Dedifferentiated amniotic fluid mesenchymal stem cell (primary cell): Measurements from ENCODE around the gene ELAC2.

Experiments used
- DNase-seq: peaks from one replicate; pipeline ENCODE4 v3.0.0-alpha.2; 2016; ENCODE audit errors: extremely low spot score

Gene ELAC2

DNA sequence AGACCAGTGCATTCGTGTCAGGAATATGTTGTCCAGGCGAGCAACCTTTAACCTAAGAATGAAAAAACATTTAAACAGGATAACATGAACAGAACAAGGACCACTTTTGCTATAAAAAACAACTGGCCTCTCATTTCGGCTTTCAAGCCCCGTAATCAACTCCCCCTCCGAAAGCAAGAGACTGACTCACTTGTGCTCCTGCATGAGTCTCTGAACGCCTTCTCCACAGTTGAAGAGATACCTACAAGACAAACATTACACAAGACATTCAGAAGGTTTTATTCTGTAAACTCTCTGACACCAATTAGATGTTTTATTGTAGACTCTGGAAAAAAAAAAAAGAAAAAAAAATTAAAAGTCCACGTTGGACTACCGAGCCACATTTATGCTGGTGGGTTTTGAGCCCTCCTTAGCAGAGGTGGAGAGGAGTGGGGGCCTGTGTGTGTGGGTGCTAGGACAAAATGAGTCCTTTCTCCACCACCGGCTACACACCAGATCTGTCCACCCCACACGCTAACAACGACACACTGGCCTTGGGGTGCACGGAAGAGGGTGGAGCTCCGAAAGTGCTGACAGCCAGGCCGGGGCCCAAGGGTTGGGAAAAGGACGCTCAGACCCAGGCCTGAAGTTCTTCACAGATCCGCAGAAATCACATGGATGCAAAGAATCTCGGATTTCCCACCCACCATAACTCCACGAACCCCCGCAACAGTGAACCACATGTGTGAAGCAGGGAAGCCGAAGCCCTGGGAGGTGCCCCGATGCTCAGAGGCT, 759 bp downstream of the ELAC2 start:
- DNase-seq: peak; percentile 15

DNA sequence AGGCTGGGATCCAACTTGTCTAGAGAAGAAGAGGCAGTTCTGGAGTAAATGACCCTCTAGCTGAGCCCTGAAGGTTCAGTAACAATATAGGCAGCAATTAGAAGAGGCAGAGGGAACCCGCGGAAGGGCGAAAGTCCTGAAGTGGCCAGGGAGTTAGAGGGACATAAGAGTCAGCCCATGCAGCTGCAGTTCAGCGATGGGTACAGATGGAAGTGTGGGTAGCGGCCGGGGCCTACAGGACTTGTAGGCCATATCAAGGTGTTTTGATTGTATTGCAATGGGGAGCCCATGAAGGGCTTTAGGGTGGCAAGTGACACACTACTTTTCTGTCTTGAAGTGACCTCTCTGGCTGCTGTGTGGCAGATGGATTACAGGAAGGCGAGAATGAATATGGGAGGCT, 3.0 kb downstream of the ELAC2 start:
- no peak for DNase-seq

DNA sequence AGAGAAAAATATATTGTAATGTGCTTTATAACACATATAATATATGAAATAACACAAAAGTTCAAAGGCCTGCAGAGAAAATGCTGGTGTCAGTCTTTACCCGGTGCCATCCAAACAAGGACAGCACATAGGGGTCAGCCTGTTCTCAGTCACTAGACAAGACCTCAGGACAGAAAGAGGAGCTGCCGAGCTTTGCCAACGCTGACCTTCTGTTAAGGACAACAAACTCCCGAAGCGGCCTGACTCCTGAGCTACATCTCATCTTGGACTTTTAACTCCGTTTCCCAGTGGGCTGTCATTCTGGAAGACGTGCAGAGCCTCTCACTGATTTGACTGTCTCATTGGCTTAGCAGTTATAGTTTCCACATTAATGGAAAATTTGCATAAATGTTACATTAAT, 6.9 kb downstream of the ELAC2 start:
- DNase-seq: no peak

DNA sequence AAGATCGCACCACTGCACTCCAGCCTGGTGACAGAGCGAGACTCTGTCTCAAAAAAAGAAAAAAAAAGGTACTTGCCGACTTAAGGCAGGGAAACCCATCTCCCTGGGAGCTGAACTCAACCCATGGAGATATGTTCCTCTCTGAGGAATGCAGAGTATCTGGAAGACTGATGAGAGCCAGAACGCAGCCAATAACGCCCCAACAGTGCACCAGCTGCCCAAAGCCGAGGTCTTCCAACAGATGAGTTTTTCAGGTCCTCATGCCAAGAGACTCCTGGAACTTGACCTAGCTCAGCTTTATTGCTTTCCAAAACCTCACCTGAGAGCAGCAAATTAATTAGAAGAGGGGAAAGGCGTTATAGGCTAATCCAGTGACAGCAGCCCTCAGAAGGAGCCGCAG, 9.4 kb downstream of the ELAC2 start:
- DNase-seq: no peak

- no peak for DNase-seq
Measured at GRCh38 chr17:13005530-13005929, 12.3 kb downstream of the ELAC2 start.

DNA sequence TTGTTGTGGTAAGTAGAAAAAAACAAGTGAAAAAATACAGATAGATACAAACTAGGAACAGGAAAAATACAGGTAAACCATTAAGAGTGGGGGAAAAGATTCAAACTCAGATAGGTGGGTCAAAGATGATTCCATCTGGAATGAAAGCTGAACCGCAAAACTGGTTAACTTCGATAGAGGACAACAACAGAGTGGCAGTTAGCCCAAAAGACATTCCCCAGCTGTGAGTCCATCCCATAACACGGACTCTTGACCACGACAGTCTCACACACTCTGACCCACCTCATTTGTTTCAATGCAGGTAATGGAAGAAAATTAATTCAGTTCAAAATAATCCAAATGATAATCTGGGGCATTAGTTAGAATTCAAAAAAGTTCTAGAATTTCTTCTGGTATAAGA, 13.5 kb downstream of the ELAC2 start:
- no peak for DNase-seq

DNA sequence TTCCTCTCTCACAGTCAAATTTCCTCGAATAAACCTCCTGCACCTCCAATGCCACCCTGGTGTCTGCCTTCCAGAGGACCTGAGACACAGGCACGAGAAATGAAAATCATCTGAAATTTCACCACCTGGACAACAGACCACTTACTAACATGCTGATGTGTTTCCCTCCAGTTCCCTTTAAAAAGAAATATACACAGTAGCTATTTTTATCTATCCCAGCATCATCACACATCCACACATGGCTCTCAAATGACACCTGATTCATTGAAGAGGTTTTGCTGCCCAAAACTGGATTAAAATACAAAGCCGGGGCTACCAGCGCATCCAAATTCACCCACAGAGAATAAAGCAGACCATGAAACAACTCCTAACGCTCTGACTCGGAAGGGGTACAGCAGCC, 13.9 kb downstream of the ELAC2 start:
- no peak for DNase-seq

GRCh38 chr17:13003454-13003851, 14.4 kb downstream of the ELAC2 start:
- DNase-seq: no peak

- DNase-seq: peak; percentile 62
Measured at GRCh38 chr17:13002761-13003453, 14.9 kb downstream of the ELAC2 start.

DNA sequence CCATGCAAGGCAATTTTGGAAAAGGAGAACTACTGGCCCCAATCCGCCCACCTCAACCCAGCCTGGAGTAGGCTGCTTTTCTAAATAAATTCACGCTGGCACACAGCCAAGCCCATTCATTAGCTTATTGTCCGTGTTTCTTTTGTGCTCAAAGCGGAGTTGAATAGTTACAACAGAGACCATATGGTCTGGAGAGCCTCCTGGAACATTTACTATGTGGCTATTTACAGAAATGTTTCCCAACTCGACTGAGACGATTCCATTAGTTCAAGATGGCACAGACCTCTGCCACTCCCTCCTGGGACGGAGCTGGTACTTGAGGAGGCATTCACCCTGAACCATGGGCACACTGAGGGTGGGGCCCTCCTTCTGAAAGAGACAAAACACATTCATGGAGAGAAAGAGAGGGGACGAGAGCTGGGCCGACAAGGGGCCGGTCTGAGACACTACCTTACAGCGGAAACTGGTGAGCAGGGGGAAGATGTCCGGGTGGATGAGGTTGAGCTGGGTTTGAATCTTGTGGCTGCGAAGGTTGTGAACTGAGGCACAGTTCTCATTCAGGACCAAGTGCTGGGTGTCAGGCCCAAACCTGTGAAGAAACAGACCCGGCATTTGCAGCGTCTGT, 15.7 kb downstream of the ELAC2 start:
- no peak for DNase-seq

GRCh38 chr17:13000561-13000960, 17.3 kb downstream of the ELAC2 start:
- no peak for DNase-seq

DNA sequence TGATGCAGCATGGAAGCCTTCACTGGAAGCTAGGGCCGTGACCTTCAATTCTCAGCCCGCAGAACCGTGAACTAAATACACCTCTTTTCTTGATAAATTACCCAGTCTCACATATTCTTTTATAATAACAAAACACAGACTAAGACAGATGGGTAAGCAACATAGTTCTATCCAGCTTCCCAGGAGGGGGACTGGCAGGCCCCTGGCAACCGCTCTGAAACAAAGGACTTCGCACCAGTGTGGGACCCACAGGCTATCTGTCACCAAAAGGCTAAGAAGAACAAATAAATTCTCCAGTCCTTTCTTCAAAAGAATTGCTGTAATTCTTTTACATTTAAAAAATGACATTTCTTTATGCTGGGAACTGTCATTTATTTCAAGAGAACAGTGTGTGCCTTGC, 19.0 kb downstream of the ELAC2 start:
- no peak for DNase-seq

DNA sequence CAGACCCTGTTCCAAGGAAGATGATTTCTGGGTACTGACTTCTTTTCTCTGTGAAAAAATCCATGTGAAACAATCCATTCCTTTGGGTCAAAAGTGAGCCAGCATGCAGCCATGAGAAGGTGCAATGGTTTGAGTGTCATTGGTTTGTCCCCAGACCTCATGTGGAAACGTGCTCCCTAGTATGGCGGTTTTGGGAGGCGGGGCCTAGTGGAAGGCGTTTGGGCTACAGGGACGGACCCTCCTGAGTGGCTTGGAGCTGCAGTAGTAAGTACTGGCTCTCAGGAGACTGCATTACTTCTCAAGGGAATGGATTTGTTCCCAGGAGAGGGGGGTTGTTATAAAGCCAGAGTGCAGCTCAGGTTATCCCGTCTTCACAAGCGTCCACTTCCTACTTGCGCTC, 19.4 kb downstream of the ELAC2 start:
- no peak for DNase-seq

- no peak for DNase-seq
Measured at GRCh38 chr17:12996941-12997340, 20.9 kb downstream of the ELAC2 start.

DNA sequence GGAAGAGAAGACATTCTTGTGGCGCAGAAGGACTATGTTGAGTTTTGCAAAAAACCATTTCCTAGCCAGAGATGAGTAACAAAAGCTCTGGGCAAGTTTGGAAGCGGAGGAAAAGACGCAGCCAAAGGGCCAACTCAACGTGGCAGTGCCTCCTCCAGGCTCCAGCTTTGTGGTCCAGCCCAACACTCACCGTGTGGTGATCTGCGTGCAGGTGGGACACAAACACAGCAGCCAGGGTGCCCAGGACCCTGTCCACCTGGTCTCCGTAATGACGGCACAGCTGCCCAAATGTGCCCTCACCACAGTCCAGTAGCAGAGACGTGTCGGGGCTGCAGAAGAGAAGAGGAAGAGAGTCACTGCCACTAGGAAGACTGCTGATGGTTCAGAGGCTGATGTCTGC, 21.5 kb downstream of the ELAC2 start:
- DNase-seq: no peak

GRCh38 chr17:12995896-12996295, 21.9 kb downstream of the ELAC2 start:
- no peak for DNase-seq

- no peak for DNase-seq
Measured at GRCh38 chr17:12995106-12995895, 22.5 kb downstream of the ELAC2 start.

- DNase-seq: no peak
Measured at GRCh38 chr17:12994341-12995074, 23.3 kb downstream of the ELAC2 start.

DNA sequence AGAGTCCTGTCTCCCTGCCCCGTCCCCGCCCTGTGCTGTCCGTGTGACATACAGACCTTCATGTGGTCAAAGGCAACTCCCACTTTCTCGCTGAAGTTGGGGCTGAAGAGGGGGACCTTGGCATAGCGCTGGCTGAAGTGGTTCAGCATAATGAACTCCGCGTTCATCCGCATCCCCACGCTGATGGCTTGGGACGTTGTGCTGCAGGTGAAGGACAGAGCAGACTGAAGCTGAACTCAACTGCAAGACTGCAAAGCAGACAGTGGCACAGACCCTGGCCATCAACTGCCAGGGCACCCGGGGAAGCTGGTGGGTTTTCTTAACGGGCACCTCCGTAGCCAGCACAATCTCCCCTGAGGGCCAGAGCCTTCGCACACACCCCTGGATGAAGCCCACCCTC, 24.2 kb downstream of the ELAC2 start:
- DNase-seq: no peak

DNA sequence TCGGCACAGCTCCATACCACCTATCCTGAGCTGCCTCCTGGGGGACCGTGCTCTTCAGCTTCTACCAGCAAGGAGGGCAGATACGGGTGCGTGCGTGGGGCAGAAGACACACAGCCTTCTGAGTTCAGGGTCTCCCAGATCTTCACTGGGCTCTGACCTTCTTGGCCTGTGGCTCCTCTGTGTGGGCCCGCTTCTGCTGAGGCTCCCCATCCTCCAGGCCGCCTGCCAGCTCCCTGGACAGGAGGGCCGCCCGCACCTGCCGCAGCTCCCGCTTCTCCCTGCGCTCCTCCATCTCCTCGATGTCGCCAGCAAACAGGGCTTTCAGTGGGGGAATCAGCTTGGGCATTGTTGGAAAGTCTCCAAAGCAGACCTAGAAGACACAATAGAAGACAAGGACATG, 25.2 kb downstream of the ELAC2 start:
- DNase-seq: no peak

- DNase-seq: no peak
Measured at GRCh38 chr17:12990926-12991325, 26.9 kb downstream of the ELAC2 start.
